HG03108 (cell line): ENCODE data around the gene GAN.
"Not testable (repeated sequence)": the region's sequence is repeated elsewhere in the genome, so short reads cannot be mapped to it uniquely, and the experiment has no call there.

Source experiments
- ATAC-seq: cut with Tn5 transposase; IDR thresholded peaks from one replicate; pipeline ENCODE4 v1.9.1; 2021; ENCODE audit warnings: moderate library complexity; ENCODE audit not compliant: unreplicated experiment

The GAN gene

DNA sequence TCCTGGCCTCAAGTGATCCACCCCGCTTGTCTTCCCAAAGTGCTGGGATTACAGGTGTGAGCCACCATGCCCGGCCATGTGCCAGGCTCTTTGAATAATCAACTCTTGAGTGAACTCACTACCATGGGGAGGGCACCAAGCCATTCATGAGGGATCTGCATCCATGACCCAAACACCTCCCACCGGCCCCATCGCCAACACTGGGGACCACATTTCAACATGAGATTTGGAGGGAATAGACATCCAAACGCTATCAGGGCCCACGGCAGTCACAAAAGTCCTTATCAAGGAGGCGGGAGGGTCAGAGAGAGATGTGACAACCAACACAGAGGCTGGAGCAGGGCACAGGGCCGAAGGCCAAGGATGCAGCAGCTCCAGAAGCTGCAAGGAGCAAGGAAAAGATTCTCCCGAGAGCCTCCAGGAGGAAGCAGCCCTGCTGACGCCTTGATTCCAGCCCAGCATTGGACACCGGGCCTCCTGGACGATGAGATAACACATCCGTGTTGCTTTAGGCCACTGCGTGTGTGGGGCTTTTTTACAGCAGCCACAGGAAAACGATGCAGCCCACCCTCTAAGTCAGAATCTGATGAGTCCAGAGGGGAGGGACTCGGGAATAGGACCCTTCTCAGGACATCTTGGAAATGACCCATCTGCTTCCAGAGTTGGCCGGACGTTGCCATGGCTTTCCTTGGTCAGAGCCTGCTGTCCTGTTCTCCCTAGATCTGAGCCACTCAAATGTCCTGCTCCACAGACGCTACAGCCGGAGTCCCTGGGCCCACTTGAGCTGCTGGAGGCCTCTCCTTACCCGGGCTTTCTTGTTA lies 82.5 kb downstream of the GAN start:
- ATAC-seq = no peak

DNA sequence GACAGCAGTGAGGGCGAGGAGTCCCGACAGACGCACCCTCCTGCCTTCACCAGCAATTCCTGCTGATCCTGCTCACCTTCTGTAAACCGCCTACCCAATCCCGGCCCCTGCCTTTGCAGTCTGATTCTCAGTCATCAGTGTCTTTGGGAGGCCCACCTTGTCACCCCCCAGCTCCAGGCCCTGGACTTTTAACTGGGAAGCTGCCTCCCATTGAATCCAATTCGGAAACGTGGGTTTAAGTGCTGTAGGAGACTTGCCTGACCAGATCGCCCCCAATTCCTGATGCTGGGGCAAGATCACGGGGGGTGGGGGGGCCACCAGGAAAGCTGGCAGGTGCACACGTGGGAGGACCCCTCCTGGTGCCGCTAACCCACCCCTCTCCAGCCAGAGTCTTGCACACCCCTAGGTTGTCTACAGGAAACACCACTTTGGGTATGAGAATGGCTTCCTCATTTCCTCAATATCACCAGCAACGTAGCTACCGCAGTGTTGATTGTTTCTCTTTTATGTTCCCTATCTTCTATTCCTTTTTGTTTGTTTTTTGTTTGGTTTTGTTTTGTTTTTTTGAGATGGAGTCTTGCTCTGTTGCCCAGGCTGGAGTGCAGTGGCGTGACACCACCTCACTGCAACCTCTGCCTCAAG lies 83.2 kb downstream of the GAN start:
- no peak for ATAC-seq

DNA sequence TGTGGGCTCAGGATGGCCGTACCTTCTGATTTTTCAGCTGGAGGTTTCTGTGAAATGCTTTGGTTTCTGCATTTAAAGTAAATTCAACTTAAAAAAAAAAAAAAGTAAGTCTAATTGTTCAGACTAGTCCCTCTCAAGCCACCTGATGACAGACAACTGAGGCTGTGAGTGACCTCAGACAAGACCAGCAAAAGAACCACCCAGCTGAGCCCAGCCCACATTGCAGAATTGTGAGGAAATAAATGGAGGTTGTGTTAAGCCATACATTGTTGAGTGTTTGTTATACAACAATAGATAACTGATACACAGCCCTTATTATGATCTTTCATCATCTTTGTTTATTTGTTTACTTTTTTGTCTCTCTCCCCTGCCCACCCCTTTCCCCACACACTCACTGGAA lies 85.1 kb downstream of the GAN start:
- ATAC-seq = no peak

DNA sequence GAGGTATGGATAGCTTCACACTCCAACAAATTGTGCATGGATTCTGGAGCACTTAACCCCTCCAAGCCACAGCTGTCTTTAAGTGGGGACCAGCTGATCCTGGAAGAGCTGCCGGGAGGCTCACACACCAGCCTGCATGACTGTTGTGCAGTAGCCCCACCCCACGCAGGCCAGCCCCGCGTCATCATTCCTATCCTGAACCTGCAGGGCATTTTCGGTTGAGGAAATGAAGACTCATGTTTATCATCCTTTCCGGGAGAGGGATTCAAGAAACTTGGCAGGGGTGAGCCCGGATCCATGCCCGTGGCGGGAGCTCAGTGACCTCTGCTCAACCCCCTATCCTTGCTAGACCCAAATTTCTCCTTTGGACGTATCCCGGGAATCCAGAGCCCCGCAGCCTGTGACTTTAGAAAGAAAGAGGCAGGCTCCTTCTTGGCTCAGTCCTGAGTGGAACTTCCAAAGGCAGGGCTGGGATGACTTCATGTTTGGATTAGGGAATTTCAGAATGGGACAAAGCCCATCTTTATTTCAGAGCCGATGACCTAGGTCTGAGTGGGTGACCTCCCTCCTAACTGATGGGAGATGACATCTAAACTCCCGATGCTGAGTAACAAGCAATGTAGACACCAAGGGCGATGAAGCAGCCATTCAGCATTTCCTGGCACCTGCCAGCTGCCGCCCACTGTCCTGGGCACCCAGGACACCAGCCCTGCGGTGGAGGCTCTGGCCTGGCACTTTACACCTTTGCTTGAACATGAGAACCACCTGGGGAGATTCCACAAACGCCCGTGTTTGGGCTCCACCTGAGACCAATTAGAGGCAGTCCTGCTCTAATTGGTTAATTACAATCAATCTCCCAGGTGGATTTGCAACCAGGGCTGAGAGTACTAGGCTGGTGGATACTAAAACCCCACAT lies 86.5 kb downstream of the GAN start:
- ATAC-seq = no peak

GRCh38 chr16:81403208-81403600 lies 88.4 kb downstream of the GAN start:
- ATAC-seq = no peak

DNA sequence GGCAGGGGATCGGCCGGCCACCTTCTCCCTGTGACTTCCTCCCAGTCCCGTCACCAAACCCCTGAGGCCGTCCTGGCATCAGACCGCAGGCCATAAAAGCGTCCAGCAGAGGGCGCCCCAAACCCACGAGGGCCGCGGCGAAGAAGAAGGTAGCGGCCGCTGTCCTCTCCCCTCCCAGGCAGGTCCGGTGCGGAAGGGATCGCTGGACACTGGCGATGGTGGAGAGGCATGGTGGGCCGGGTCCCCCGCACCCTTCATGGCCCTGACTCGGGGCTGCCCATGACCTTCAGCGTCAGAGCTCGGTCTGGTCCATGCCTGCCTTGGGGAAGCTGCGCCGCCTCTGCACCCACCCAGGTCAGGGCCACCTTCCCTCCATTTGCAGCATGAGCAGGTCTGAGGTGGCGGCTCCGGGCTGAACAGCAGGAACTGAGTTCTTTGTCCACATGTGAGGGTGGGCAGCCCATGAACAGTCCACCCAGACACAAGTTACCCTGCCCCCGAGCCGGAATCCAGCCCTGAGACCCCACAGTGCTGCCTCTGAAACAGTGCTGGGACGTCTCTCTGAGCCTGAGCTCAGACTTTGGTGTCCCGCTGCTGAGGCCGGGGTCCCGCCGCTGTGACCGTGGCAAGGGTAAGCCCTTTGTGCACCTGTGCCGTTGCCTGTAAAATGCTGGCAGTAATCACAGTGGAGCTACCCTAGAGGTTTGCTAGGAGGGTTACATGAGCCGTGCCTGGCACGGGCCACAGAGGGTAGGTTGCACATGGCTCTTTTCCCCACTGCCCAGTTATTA lies 89.0 kb downstream of the GAN start:
- ATAC-seq = peak; percentile 91

DNA sequence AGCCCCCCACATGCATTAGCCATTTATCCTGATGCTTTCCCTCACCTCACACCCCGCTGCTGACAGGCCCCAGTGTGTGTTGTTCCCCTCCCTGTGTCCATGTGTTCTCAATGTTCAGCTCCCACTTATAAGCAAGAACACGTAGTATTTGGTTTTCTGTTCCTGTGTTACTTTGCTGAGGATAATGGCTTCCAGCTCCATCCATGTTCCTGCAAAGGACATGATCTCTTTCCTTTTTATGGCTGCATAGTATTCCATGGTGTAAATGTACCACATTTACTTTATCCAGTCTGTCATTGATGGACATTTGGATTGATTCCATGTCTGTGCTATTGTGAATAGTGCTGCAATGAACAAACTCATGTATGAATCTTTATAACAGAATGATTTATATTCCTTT lies 90.2 kb downstream of the GAN start:
- ATAC-seq = not testable (repeated sequence)

- no peak for ATAC-seq
Observed at GRCh38 chr16:81405702-81406113, 90.9 kb downstream of the GAN start.

GRCh38 chr16:81408409-81408950 lies 93.7 kb downstream of the GAN start:
- ATAC-seq = no peak

DNA sequence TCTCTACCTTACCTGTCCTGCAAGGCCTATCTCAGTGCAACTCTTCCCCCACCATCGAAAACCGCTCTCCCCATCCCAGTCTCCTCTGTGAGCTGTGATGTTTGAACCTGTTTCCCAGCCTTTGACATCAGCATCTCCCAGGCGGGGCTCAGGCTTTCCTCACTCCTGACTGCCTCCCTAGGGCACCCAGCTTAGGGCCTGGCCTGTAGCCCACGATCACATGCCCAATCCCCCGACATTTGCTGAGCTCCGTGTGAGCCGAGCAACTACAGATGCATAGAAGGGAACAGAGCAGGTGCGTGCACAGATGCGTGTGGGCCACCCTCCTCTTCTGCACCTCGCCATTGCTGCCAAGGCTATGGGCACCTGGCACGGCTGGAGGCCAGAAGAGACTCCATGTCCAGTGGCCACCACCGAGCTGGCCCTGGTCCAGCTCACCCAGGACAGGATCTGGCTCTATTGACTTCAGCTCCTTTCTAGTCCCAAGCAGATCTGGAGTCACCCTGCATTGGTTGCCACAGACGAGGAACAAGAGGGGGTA lies 94.3 kb downstream of the GAN start:
- no peak for ATAC-seq

DNA sequence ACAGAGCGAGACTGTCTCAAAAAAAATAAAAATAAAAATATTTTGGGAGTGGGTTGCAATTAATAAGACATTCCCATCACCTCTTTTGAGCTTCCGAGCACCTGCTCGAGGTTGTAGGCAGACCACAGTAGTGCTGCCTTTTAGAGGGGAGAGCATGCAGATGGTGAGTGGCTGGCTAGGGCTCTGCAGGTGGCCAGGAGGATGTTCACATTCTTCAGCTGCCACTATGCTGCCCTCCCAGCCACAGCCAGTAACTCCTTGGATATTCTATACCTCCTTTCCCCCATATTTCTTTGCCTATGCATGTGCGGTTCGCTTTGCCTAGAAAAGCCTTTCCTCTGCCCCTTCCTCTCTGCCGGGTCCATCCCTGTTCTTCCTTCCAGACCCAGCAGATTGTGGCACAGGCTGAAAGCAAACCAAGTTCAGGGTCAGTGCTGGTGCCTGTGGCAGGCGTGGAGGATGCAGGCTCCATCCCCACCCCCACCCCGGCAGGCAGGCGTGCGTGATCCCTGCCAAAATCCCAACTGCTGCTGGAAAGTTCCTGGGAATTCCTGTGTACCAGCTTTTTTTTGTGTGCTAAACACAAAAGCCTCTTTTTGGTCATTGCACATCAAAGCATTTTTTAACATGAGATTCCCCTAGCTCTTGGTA lies 96.0 kb downstream of the GAN start:
- no peak for ATAC-seq

DNA sequence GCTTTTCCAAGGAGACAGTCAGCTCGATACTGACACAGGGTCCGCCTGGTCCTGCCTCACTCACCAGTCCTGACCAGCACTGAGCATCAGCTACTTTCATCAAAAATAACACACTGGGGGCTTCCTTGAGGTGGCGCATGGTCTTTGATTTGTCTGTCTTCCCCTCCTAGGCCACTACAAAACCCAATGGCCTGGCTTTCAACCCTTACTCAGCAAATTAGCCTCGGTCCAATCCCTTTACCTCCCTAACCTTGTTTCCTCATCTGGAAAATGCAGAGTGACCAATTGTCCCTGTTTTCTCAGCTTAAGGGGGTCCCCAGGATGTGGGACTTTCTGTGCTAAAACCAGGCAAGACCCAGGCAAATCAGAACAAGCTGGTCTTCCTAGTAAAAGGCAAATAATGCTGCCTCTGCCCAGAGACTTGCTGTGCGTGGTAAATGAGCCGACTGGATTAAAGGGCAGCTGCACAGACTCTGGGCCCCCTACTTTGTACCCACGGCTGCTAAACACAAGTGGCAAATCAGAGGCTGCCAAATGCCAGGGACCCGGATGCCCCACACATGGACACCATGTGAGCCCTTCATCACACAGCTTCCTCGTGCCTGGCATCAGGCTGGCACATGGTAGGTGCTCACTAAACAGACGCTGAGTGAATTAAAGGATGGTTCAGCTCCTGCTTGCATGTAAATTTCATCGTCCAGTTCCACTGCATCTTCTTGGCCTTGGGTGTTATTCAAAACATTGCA lies 98.7 kb downstream of the GAN start:
- no peak for ATAC-seq

DNA sequence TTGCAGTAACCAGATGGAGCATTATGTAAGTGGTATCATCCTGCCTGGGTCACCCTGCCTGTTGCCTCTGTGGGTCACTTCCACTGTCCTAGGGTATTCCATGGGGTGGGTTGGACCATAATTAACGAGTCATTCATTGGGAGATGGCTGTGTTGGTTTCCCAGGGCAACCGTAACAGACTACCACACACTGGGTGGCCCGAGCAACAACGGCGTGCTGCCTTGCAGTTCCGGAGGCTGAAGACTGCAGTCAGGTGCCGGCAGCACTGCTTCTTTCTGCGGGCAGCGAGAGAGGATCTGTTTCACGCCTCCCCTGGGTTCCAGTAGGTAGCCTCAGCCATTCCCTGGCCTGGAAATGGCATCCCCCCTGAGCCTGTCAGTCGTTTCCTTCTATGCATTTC lies 101.0 kb downstream of the GAN start:
- no peak for ATAC-seq

DNA sequence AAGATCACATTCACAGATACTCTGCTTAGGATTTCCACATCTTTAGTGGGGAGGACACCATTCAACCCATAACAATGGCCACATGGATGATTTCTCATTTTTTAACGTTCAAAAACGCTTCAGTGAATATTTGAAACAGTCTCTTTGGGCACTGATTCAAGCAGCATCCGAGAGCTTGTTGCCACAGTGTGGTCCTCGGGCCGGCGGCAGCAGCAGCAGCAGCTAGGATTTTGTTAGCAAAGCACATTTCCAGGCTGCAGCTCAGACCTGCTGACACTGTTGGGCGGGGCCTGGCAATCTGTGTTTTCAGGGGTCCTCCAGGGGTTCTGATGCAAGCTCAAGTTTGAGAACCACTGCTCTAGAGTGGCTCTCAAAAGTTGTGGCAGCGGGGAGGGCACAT lies 102.0 kb downstream of the GAN start:
- no peak for ATAC-seq

GRCh38 chr16:81417210-81417609 lies 102.4 kb downstream of the GAN start:
- no peak for ATAC-seq

- no peak for ATAC-seq
Observed at GRCh38 chr16:81419806-81420205, 105.0 kb downstream of the GAN start.

DNA sequence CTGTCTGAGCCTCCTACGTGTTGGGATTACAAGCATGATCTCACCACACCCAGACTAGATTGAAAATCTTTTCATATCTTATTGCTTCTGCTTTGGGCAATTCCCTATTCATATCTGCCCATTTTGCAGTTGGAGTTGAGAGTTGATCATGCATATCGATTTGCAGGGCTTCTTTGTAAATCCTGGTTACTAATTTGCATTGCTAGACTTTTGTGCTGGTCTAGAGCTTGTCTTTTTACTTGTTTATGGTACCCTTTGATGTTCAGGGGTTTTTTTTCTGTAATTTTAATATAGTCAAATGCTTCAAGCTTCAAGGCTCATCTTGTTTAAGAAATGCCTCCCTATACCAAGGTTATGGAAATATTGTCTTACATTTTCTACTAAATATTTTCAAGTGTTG lies 106.4 kb downstream of the GAN start:
- ATAC-seq = no peak

DNA sequence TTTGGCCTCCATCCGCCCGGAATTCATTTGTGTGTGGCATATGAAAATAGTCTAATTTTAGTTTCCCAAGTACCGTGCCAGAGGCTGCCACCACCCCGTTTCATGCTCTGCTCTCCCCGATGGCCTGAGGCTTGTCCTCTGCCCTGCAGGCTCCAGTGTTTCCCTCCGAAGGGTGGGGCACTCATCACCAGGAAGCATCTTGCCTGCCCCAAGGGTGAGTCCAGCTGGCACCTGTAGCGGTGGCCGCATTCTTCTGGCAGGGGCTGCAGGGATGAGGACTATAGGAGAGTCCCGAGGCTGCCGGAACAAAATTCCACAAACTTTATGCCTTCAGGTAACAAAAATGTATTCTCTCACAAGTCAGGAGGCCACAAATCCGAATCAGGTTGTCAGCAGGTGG lies 106.8 kb downstream of the GAN start:
- no peak for ATAC-seq

GRCh38 chr16:81422153-81422552 lies 107.4 kb downstream of the GAN start:
- not testable (repeated sequence) for ATAC-seq
